GM18526 (cell line): ENCODE measurements around the gene BAHD1.

Experiments used
- POLR2A ChIP-seq: IDR thresholded peaks from 3 replicates; pipeline ENCODE4 v1.6.1; 2011; ENCODE audit not compliant: insufficient read length; ENCODE audit errors: extremely low read depth

Gene BAHD1

DNA sequence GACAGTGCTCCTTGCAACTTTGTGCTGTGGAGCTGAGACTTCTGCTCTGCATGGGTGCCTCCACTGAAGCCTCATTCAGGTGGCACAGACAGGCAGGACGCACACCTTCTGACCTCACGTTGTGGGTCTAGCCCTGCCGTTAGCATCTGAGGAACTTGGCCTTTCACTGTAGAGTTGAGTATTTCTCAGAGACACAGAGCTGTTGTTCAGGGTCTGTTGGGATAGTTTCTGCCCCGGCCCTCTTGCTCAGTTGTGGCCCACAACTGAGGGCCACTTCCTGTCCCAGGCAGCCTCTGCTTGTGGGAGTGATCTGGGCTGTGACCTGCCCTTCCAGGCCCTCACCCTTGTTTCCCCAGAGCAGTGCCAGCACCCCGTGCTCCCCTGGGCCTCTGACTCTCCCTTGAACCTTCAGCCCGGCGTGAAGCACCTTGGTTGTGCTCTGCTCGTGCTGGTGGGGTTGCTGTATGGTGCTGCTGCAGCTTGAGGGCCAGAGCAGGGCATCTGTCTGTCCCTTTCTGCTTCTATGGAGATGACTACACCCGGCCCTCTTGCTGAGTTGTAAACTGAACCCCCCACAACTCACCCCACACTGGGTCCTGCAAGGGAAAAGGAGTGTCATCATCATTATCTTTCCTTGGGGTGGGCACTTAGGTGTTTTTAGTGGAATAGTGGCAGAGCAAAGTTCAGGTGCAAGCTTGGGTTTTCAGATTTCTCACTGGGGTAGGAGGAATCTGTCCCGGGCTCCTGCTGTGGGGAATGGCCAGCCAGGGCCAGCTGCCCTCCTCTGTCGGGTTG, 11.7 kb downstream of the BAHD1 start:
- TF ChIP-seq POLR2A, result no peak

DNA sequence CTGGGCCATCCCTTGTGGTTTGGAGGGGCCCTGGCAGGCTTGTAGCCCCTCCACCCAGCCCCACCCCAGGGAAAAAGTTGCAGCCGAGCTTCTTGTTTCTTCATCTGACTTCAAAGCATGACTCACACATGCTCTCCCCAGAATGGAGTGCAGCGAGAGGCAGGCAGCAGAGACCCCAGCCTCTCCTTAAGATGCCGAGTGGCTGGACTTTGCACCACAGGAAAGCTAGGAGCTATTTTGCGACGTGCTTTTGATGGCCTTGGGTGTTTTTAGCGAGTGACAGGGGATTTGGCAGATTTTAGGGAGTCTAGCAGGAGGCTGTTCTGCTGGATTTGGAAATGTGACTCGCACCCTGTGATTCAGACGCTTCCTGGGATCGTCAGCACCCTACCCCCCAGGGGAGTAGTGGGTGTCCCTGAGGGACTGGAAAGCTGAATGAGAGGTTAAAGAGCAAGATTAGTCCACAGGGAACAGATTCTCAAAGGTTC, 14.2 kb downstream of the BAHD1 start:
- TF ChIP-seq POLR2A, result no peak

DNA sequence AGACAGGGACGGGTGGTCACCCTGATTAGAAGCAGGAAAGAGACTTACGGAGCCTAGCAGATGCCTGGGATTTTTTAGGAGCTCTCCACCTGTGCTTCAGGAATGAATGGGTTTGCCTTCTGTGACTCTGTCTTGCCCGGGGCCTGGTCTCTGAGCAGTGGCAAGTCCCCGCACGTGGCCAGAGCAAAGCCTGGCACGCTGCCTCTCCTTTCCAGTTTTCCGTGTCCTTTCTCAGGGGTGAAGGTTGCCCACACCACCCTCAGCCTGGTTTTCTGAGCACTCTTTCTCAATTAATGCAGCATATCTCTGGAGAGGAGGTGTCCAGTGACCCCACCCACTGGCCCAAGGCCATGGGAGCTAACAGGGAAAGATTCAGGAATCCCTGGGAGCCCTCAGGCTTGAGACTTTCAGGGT, 15.6 kb downstream of the BAHD1 start:
- TF ChIP-seq POLR2A, result no peak

DNA sequence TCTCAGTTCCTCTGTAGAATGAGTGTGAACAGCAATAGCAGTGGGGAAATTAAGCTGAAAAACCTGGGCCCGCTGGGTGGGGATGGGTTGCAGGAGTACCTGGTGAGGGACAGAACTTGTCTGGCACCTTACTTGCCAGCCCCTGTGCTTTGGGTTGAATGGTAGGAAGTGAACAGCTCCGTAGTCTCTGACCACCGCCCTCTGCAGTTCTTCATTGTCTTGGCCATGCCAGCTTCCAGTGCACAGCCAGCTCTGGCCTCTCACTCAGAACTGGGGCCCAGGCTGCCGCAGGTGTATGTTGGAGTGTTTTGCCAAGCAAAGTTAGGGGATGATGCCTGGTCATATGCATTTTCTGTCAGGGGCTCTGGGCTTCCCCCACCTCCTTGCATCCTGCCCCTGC, 16.0 kb downstream of the BAHD1 start:
- TF ChIP-seq POLR2A, result no peak

GRCh38 chr15:40458495-40459371, 18.0 kb downstream of the BAHD1 start:
- TF ChIP-seq POLR2A, result no peak

- no peak for TF ChIP-seq POLR2A
Observed at GRCh38 chr15:40459391-40460015, 18.8 kb downstream of the BAHD1 start.

- no peak for TF ChIP-seq POLR2A
Observed at GRCh38 chr15:40460404-40460803, 19.7 kb downstream of the BAHD1 start.

DNA sequence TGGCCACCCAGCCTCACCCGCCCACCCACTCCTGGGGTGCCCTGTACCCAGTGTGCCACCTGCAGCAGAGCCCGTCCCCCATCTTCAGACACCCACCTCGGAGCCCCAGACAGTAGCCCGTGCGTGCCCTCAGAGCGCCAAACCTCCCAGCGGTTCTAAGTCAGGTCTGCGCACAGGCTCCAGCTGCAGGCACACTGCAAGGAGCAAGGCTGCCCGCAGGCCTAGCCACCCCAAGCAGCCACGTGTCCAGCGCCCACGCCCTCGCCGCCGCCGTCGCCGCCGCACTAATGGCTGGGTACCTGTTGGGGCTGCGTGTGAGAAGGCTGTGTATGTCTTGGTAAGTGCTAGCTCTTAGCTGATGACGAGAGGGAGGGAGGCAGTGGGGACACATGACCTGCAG, 21.2 kb downstream of the BAHD1 start:
- no peak for TF ChIP-seq POLR2A

DNA sequence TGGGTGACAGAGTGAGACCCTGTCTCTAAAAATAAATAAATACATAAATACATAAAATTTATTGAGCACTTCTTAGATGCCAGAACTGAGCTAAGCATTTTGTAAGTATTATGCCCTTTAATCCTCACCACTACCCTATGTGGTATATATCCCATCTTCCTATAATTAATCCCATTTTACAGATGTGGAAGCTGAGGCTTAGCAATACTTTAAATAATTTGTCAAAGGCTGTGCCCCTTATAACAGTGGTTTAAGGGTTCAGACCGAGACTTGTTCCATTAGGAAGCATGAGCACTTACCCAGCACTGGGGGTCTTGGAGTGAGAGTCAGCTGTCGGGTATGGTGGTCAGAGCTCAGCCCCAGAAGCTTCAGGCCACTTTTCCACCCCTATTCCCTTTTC, 22.5 kb downstream of the BAHD1 start:
- no peak for TF ChIP-seq POLR2A

GRCh38 chr15:40463886-40464545, 23.3 kb downstream of the BAHD1 start:
- TF ChIP-seq POLR2A, result no peak

DNA sequence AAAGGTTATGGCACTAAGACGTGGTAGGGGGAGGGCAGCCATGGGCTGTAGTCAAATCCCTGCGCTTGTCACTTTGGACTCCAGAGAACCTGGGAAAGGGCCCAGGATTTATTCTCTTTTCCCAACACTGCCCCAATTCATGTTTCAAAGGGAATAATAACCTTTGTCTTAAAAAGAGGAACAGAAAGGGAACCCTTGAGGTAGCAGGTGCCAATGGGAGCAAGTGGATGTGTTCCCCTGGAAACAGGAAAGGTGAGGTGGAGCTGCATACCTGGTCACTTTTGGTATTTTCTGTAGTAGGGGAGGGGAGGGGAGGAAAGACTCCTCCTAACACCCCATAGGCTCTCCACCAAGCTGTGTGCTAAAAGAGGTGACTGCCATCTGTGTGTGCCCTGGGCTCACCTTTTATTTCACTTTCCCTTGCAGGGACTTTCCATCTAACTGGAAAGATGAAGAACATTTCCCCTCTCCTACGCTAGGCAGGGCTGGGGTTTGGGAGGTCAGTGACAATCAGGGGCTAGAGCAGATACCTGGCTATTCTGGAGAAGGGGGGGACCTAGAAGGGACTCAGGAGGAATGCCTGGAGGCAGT, 23.9 kb downstream of the BAHD1 start:
- no peak for TF ChIP-seq POLR2A

GRCh38 chr15:40465939-40466338, 25.2 kb downstream of the BAHD1 start:
- TF ChIP-seq POLR2A, result no peak

DNA sequence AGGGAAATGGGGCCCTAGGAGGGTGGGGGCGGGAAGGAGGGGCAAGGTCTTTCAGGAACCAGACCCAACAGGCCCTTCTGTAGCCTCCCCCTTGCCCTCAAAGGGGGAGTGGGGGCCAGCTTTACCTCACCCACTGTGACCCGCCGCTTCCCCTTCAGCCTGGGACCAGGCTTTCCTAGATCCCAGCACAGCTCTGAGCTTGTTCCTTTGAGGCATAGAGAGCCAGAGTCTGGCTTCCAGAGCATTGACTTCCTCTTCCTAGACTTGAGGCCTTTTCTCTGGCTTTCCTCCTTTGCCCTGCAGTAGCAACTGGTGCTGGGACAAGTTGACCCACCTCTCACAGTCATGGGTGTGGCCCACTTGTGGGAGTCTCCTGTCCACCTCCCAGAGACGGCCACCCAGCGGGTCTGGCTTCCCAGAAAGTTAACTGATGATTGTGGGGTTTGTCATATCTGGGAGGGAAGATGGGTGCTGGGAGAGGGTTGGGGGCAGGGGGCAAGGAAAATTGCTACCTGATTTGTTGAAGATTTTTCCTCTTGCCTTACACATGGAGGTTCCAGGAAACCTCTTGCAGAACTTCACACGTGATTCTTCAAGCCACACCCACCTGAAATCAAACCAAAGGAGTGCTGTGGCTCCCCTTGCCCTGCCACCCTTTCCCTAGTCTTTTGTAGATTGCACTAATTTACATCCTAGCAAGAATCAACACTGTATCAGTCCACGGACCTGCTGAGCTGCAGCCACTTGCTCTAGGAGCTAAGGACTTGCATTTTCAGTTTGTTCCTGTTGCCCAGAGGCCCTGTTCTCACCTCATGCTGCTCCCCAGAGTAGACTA, 25.9 kb downstream of the BAHD1 start:
- no peak for TF ChIP-seq POLR2A

DNA sequence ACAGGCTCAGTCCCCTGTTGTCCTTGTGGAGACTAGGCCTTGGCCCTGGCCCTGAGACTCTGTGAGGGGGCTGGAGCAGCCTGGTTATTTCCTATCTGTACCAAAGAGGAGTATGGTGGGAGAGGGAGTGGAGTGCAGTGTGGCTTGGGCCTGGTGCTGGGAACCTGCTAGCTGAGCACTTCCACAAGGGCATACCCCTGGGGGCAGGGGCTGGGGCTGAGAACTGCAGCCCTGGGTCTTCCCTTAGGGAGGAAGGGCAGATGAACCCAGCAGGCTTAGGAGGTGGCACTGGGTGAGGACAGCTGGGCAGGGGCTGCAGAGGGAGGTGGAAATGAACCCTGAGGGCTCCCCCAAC, 26.5 kb downstream of the BAHD1 start:
- no peak for TF ChIP-seq POLR2A
